BLaER1 (cell line): ENCODE data around the gene NCBP3.

Experiments used
- H3K27ac ChIP-seq: shearing (Covaris generic); formaldehyde crosslinking; 2 replicates; pipeline ENCODE4 v1.8.1; 2022
- H3K27me3 ChIP-seq: shearing (Covaris generic); formaldehyde crosslinking; 2 replicates; pipeline ENCODE4 v1.8.1; 2022
- H3K36me3 ChIP-seq: shearing (Covaris generic); formaldehyde crosslinking; 2 replicates; pipeline ENCODE4 v1.8.1; 2022
- H3K4me1 ChIP-seq: shearing (Covaris generic); formaldehyde crosslinking; 2 replicates; pipeline ENCODE4 v1.8.1; 2022
- H3K4me2 ChIP-seq: shearing (Covaris generic); formaldehyde crosslinking; 2 replicates; pipeline ENCODE4 v1.8.1; 2022
- H3K4me3 ChIP-seq: shearing (Covaris generic); formaldehyde crosslinking; 2 replicates; pipeline ENCODE4 v1.8.1; 2022
- H3K9ac ChIP-seq: shearing (Covaris generic); formaldehyde crosslinking; 2 replicates; pipeline ENCODE4 v1.8.1; 2022
- H3K9me3 ChIP-seq: shearing (Covaris generic); formaldehyde crosslinking; 2 replicates; pipeline ENCODE4 v1.8.1; 2022
- H4K20me1 ChIP-seq: shearing (Covaris generic); formaldehyde crosslinking; 2 replicates; pipeline ENCODE4 v1.8.1; 2022
- Cebpa-rat ChIP-seq: shearing (Covaris generic); IDR thresholded peaks from 2 replicates; pipeline ENCODE4 v1.8.1; 2022

Gene NCBP3

GRCh38 chr17:3777366-3778120 is 68.5 kb downstream of the NCBP3 start:
- TF ChIP-seq Cebpa-rat = no peak
- no peaks in the 10 kb centered on the region for H3K27me3 ChIP-seq
- no peaks in the 10 kb centered on the region for H3K9me3 ChIP-seq
- no peaks in the 10 kb centered on the region for H3K4me1 ChIP-seq
- no peak overlapping the region for H3K4me2 ChIP-seq
- H4K20me1 ChIP-seq = no peaks in the 10 kb centered on the region
- no peak overlapping the region for H3K4me3 ChIP-seq
- H3K9ac ChIP-seq = no peak overlapping the region
- no peaks in the 10 kb centered on the region for H3K36me3 ChIP-seq
- H3K27ac ChIP-seq = no peak overlapping the region

- Histone ChIP-seq H3K4me3 (no peak overlapping the region), H3K36me3 (no peaks in the 10 kb centered on the region), H3K27me3 (no peaks in the 10 kb centered on the region), H3K4me1 (peaks cover 33% of the 10 kb centered on the region), H3K4me2 (no peak overlapping the region), H3K9ac (no peak overlapping the region), H3K9me3 (no peaks in the 10 kb centered on the region), H3K27ac (no peak overlapping the region), H4K20me1 (no peaks in the 10 kb centered on the region)
- no peak for TF ChIP-seq Cebpa-rat
These were observed 72.1 kb downstream of the NCBP3 start for GRCh38 chr17:3773966-3774365.

- Histone ChIP-seq H3K36me3 (no peaks in the 10 kb centered on the region), H4K20me1 (no peaks in the 10 kb centered on the region), H3K9ac (no peak overlapping the region), H3K4me3 (no peak overlapping the region), H3K4me2 (no peak overlapping the region), H3K4me1 (peaks cover 37% of the 10 kb centered on the region), H3K9me3 (no peaks in the 10 kb centered on the region), H3K27ac (no peak overlapping the region), H3K27me3 (no peaks in the 10 kb centered on the region)
- no peak for TF ChIP-seq Cebpa-rat
These were observed 72.5 kb downstream of the NCBP3 start for GRCh38 chr17:3773511-3773910.

- Histone ChIP-seq H3K4me1 (peaks cover 43% of the 10 kb centered on the region), H3K4me3 (no peak overlapping the region)
- no peak for TF ChIP-seq Cebpa-rat
These were observed 73.3 kb downstream of the NCBP3 start for GRCh38 chr17:3772764-3773163.

GRCh38 chr17:3771140-3771539 is 74.9 kb downstream of the NCBP3 start:
- Histone ChIP-seq H3K4me1 (peaks cover 52% of the 10 kb centered on the region), H3K36me3 (no peaks in the 10 kb centered on the region), H3K9me3 (no peaks in the 10 kb centered on the region), H3K4me3 (no peak overlapping the region), H3K27me3 (no peaks in the 10 kb centered on the region), H3K27ac (peak overlapping the region; percentile 69), H4K20me1 (no peaks in the 10 kb centered on the region), H3K9ac (0 out of 2 replicates have a peak overlapping the region, but pooled peaks have one; percentile 26), H3K4me2 (peak overlapping the region; percentile 57)
- TF ChIP-seq Cebpa-rat = no peak

More at GRCh38 chr17:3772764-3773163, 73.3 kb downstream of the NCBP3 start:
- Histone ChIP-seq H3K9ac (no peak overlapping the region), H3K9me3 (no peaks in the 10 kb centered on the region), H3K36me3 (no peaks in the 10 kb centered on the region), H3K27ac (no peak overlapping the region), H3K27me3 (no peaks in the 10 kb centered on the region), H4K20me1 (no peaks in the 10 kb centered on the region), H3K4me2 (no peak overlapping the region)

GRCh38 chr17:3770466-3770865 is 75.6 kb downstream of the NCBP3 start:
- Histone ChIP-seq H3K4me3 (no peak overlapping the region), H3K36me3 (no peaks in the 10 kb centered on the region), H3K9me3 (no peaks in the 10 kb centered on the region), H3K27me3 (no peaks in the 10 kb centered on the region), H3K4me2 (peak overlapping the region; percentile 57), H4K20me1 (no peaks in the 10 kb centered on the region), H3K9ac (peak overlapping the region; percentile 26; the same call in 1 of the 2 replicates), H3K4me1 (peaks cover 59% of the 10 kb centered on the region), H3K27ac (peak overlapping the region; percentile 69)
- no peak for TF ChIP-seq Cebpa-rat

GRCh38 chr17:3768769-3769168 is 77.3 kb downstream of the NCBP3 start:
- H3K27ac ChIP-seq = no peak overlapping the region
- H3K27me3 ChIP-seq = no peaks in the 10 kb centered on the region
- peak overlapping the region; percentile 57; the same call in 1 of the 2 replicates for H3K4me2 ChIP-seq
- H3K4me3 ChIP-seq = no peak overlapping the region
- peaks cover 76% of the 10 kb centered on the region for H3K4me1 ChIP-seq
- H3K9me3 ChIP-seq = no peaks in the 10 kb centered on the region
- no peak for TF ChIP-seq Cebpa-rat
- H3K9ac ChIP-seq = no peak overlapping the region
- no peaks in the 10 kb centered on the region for H3K36me3 ChIP-seq
- H4K20me1 ChIP-seq = no peaks in the 10 kb centered on the region

- Histone ChIP-seq H3K4me3 (no peak overlapping the region), H4K20me1 (no peaks in the 10 kb centered on the region), H3K4me2 (peak overlapping the region; percentile 57; the same call in 1 of the 2 replicates), H3K9me3 (no peaks in the 10 kb centered on the region), H3K4me1 (peaks cover 78% of the 10 kb centered on the region), H3K27ac (no peak overlapping the region), H3K27me3 (no peaks in the 10 kb centered on the region), H3K36me3 (no peaks in the 10 kb centered on the region), H3K9ac (no peak overlapping the region)
- TF ChIP-seq Cebpa-rat = no peak
These were observed 77.7 kb downstream of the NCBP3 start for GRCh38 chr17:3768341-3768740.

GRCh38 chr17:3766779-3767178 is 79.3 kb downstream of the NCBP3 start:
- H3K27me3 ChIP-seq = no peaks in the 10 kb centered on the region
- H3K9me3 ChIP-seq = no peaks in the 10 kb centered on the region

GRCh38 chr17:3765981-3766380 is 80.1 kb downstream of the NCBP3 start:
- TF ChIP-seq Cebpa-rat = no peak
- Histone ChIP-seq H3K4me3 (no peak overlapping the region), H3K36me3 (no peaks in the 10 kb centered on the region), H3K27me3 (no peaks in the 10 kb centered on the region), H4K20me1 (no peaks in the 10 kb centered on the region), H3K9ac (peak overlapping the region; percentile 39; the same call in 1 of the 2 replicates), H3K9me3 (no peaks in the 10 kb centered on the region), H3K27ac (peak overlapping the region; percentile 67), H3K4me2 (peak overlapping the region; percentile 73), H3K4me1 (peaks cover 65% of the 10 kb centered on the region)

More at GRCh38 chr17:3766779-3767178, 79.3 kb downstream of the NCBP3 start:
- Histone ChIP-seq H4K20me1 (no peaks in the 10 kb centered on the region), H3K4me1 (peaks cover 73% of the 10 kb centered on the region), H3K27ac (no peak overlapping the region), H3K36me3 (no peaks in the 10 kb centered on the region), H3K9ac (no peak overlapping the region), H3K4me2 (peak overlapping the region; percentile 24; the same call in 1 of the 2 replicates), H3K4me3 (no peak overlapping the region)
- no peak for TF ChIP-seq Cebpa-rat
